RWPE1 (cell line): ENCODE results near the gene EHHADH.
A peak's percentile ranks its signal among the peaks of the same experiment; 100 is the strongest.

Experiments used
- CTCF ChIA-PET: fragments of 350-600 bp; sonication (Branson Sonifier 250); formaldehyde crosslinking; extraction: SDS; loops from one replicate; lab custom pipeline; 2021; lab: Yijun Ruan, JAX
- POLR2A ChIA-PET: fragments of 400-600 bp; formaldehyde crosslinking; extraction: SDS; loops from one replicate; lab custom pipeline; 2020; ENCODE audit warnings: antibody characterized with exemption; ENCODE audit not compliant: low non-redundant PET; lab: Yijun Ruan, JAX
- DNase-seq: peaks from one replicate; pipeline ENCODE4 v3.0.0; 2012; ENCODE audit warnings: low spot score
- H3K27ac ChIP-seq: fragments of 450-650 bp; 2 replicates; pipeline ENCODE4 v1.5.1; 2017
- CTCF ChIP-seq: fragments of 450-650 bp; conservative IDR thresholded peaks from 2 replicates; pipeline ENCODE4 v1.5.1; 2017; ENCODE audit warnings: low read depth, mild to moderate bottlenecking

EHHADH gene

GRCh38 chr3:185215873-185216606 lies 37.8 kb downstream of the EHHADH start:
- ChIA-PET CTCF (interaction anchor here (0.7 to 1.5 kb wide), 4 partner anchors 9 to 339 kb away, joined by 3 to 5 read pairs (median 4); no protein-coding TSS in a partner anchor), POLR2A (no interaction called here)
- peak; percentile 30 for DNase-seq
- H3K27ac ChIP-seq, result no peak overlapping the region
- TF ChIP-seq CTCF, result peak; percentile 73

GRCh38 chr3:185212559-185212958 lies 41.3 kb downstream of the EHHADH start:
- CTCF ChIA-PET, result no interaction called here

GRCh38 chr3:185212086-185212485 lies 41.8 kb downstream of the EHHADH start:
- no peak for TF ChIP-seq CTCF
- no peak overlapping the region for H3K27ac ChIP-seq
- DNase-seq, result no peak
- POLR2A ChIA-PET, result no interaction called here
- CTCF ChIA-PET, result no interaction called here

More at GRCh38 chr3:185212559-185212958, 41.3 kb downstream of the EHHADH start:
- no peak for DNase-seq
- TF ChIP-seq CTCF, result no peak
- H3K27ac ChIP-seq, result no peak overlapping the region
- POLR2A ChIA-PET, result no interaction called here

- CTCF ChIA-PET, result no interaction called here
- no peak for TF ChIP-seq CTCF
- POLR2A ChIA-PET, result no interaction called here
- no peak overlapping the region for H3K27ac ChIP-seq
- DNase-seq, result no peak
Measured at GRCh38 chr3:185210621-185211142, 43.2 kb downstream of the EHHADH start.

- TF ChIP-seq CTCF, result no peak
- POLR2A ChIA-PET, result no interaction called here
Measured at GRCh38 chr3:185208823-185209222, 45.0 kb downstream of the EHHADH start.

GRCh38 chr3:185207931-185208746 lies 45.7 kb downstream of the EHHADH start:
- no peak overlapping the region for H3K27ac ChIP-seq
- ChIA-PET CTCF (interaction anchor here (0.9 kb wide), 1 partner anchor 29 kb away, joined by 3 read pairs; no protein-coding TSS in a partner anchor), POLR2A (interaction anchor here (0.5 kb wide), 1 partner anchor 305 kb away, joined by 3 read pairs; no protein-coding TSS in a partner anchor)
- no peak for TF ChIP-seq CTCF
- DNase-seq, result no peak

More at GRCh38 chr3:185208823-185209222, 45.0 kb downstream of the EHHADH start:
- CTCF ChIA-PET, result no interaction called here
- DNase-seq, result no peak
- no peak overlapping the region for H3K27ac ChIP-seq
